GM21367 (cell line): ENCODE results near the gene PAMR1.
"Not testable (repeated sequence)": the region's sequence is repeated elsewhere in the genome, so short reads cannot be mapped to it uniquely, and the experiment has no call there.

Experiments
- ATAC-seq: cut with Tn5 transposase; IDR thresholded peaks from one replicate; pipeline ENCODE4 v1.9.1; 2021; ENCODE audit not compliant: unreplicated experiment

PAMR1 gene

DNA sequence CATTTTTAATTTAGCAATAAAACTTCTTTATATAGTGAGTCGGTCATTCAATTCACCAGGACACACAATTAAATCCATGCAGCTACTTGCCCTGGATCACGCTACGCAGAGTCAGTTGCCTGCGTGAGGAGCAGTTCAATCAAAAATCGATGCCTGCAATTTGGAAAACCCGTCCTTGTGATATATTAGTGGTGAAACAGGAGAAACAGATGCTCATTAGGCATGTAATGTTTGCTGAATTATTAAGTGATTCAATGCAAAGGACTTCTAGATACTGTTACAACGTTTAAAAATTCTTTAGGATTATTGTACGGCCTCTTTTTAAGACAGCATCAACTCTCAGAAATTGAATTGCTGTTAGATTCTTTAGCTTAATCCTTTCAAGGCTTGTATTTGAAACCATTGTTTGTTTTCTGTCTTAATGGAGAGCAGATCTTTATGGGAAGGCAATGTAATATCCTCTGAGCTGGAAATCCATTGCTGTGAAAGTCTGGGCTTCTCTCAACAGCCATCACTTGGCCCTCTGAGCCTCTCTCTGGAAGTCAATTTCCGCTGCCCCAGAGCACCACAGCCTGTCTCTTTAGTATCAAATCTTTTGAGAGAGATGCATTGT is 20.1 kb upstream of the PAMR1 start:
- ATAC-seq: no peak

DNA sequence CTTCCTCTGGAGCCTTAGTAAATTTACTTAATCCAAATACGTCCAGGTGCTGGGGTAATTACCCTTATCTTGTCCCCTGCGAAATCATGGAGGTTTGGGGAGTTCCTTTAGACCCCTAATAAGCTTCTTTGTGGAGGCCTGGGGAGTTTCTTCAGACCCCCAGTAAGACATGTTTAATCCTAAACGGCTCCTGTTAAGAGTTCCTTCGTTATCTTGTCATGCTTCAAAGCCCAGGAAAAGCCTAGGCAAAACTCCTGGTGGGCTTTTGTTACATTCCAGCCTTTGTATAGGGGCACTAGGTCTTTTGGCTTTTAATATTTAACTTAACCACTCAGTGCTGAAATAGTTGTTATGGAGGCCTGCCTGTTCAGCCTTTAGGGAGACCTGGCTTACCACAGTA is 18.1 kb upstream of the PAMR1 start:
- ATAC-seq: no peak

- no peak for ATAC-seq
Measured at GRCh38 chr11:35541621-35542375, 16.4 kb upstream of the PAMR1 start.

DNA sequence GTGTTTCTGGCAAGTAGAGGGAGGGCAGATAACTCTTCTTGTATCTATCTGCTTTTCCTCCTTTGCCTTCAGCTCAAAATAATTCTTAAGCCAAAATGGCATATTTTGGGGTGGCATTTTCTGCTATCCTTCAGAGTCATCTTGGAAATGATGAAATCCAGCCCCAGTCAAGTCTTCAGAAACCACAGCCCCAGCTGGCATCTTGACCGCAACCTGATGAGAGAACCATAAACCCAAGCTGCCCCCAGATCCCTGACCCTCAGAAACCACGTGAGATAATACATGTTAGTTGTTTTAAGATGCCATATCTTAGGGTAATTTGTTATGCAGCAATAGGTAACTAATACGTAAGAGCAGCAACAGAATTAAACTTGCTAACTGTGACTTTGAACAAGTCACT is 15.1 kb upstream of the PAMR1 start:
- ATAC-seq: no peak

DNA sequence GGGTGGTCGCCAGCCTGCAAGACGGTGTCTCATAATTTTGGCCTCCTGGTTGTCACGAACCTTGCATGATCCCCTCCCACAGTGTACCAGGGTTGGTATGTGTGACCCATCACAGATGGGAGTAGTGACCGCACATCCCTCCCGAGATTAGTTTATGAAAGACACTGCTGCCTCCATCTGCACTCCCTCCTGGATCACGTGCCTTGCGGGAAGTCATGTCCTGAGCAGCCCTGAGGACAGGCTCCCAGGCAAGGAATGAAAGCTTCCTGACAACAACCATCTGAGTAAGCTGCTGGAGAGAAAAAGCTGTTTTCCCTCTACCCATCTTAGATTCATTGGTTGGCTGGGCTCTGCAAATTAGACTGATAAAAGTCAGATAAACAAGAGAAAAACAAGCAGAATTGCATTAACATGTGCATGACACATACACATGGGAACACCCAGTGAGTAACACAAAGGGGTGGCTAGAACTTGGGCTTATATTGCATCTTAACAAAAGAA is 14.4 kb upstream of the PAMR1 start:
- no peak for ATAC-seq

DNA sequence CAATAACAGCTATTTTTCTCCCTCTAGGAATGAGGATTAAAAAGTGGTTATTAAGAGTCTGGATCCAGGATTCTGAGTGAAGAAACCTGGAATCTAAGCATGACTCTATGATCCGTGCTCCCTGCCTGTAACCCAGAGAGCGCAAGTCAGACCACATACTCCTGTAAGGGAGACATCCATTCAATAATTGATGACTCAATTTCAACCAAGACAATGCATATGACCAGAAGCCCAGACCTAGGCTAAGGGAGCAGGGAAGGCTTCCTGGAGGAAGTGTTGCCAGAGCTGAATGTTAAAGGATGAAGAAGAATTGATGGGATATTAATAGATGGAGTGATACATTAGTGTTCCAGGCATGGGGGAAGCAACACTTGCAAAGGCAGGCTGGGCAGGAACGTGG is 13.8 kb upstream of the PAMR1 start:
- no peak for ATAC-seq

DNA sequence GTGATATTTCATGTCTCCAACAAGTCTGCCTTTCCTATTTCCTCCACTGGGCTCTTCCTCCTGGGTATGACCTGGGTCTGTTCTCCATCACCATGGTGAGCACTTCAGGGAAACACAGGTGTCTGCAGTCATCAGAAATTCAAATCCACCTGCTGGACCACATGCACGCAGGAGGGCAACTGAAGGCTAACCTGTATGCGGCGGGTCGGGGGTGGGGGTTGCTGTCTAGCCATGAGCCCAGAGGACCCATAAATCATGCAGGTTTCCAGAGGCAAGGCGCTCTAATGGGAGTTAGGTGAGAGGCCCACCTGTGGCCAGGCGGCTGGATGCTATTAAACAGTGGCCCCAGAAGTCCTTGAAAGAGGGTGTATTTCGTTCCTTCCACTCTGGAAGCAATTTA is 11.1 kb upstream of the PAMR1 start:
- no peak for ATAC-seq

DNA sequence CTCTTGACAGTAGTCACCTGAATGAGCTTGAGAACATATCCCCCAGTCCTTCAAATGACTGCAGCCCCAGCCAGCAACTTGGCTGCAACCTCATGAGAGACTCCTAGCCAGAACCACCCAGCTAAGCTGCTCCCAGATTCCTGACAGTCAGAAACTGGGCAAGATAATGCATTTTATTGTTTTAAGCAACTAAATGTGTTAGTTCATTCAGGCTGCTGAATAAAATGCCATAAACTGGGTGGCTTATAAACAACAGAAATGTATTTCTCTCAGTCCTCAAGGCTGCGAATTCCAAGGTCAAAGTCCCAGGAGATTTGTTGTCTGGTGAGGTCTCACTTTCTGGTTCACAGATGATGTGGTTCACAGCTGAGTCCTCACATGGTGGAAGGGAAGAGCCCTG is 5.8 kb upstream of the PAMR1 start:
- ATAC-seq: no peak

- no peak for ATAC-seq
Measured at GRCh38 chr11:35529971-35530495, 4.6 kb upstream of the PAMR1 start.

- ATAC-seq: no peak
Measured at GRCh38 chr11:35526370-35526792, 965 bp upstream of the PAMR1 start.

DNA sequence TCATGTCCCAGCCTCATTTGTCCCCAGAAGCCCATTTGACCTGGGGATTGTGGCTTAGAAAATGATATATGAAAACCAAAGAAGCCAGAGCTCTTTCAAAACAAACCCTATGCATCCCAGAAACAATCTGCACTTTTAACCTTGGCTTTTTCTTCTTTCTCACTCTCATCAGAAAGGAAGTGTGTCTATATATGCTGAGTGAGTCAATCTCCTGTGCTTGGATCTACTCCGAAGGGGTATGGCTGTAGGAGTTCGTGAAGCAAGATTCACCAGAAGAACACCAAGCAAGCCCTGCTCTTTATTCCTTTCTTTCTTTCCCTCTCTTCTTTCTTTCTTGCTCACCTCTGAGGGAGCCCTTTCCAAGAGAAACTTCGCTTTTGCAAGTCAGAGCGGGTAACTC is 636 bp downstream of the PAMR1 start:
- ATAC-seq: no peak

- no peak for ATAC-seq
Measured at GRCh38 chr11:35523861-35524260, 1.6 kb downstream of the PAMR1 start.

- no peak for ATAC-seq
Measured at GRCh38 chr11:35523331-35523768, 2.1 kb downstream of the PAMR1 start.

GRCh38 chr11:35522091-35522490 is 3.3 kb downstream of the PAMR1 start:
- ATAC-seq: not testable (repeated sequence)

DNA sequence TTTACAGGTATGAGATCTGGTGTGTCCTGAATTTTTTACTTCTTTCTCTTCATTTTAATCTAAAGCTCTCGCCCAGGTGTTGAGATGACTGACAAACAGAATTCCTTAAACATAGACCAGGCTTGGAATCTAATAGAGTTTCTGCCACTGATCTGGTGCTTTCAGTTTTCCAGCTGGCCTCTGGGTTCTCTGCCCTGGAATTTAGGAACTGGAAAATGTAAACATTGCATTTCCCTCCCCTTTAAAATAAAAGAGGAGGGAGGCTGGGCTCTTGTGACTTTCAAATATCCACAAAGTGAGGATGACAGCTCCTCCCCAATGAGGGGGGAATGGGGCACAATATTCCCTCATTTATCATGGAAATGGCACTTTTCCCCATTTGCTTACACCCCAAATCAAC is 5.0 kb downstream of the PAMR1 start:
- no peak for ATAC-seq

DNA sequence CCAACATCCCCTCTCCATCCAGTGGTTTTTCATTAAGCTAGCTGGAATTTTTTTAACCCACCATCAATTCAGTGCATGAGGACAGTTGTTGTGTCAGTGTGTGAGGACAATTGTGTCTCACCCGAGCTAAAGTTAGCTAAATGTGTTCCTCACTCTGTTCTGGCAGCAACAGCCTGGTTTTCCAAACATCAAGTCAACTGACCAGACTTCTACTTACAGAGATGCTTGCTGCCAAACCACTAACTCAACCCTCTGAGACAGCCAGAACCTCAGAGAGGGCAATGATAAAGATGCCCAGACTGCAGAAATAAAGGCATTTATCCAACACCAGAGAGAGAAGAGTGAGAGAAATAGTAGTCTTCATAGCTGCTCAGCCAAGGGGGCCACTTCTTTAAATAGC is 6.7 kb downstream of the PAMR1 start:
- ATAC-seq: no peak

DNA sequence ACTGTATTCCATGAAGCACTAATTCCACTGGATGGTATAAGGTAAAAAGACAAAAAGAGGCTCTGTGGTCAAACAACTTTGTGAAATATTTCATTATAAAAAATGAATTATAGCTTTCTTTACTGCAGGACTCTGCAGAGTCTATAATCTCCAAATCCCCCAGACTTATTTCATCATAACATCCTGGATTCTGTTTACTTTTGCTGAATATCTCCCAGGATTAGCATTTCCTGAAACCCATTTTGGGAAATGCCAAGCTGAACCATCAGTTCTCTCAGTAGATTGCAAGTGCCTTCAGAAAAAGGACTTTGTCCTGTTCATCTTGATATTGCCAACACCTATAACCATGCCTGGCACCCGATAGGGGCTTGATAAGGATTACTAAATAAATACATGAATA is 7.9 kb downstream of the PAMR1 start:
- ATAC-seq: no peak

- ATAC-seq: no peak
Measured at GRCh38 chr11:35516403-35516802, 9.0 kb downstream of the PAMR1 start.

- ATAC-seq: no peak
Measured at GRCh38 chr11:35515224-35515623, 10.2 kb downstream of the PAMR1 start.

DNA sequence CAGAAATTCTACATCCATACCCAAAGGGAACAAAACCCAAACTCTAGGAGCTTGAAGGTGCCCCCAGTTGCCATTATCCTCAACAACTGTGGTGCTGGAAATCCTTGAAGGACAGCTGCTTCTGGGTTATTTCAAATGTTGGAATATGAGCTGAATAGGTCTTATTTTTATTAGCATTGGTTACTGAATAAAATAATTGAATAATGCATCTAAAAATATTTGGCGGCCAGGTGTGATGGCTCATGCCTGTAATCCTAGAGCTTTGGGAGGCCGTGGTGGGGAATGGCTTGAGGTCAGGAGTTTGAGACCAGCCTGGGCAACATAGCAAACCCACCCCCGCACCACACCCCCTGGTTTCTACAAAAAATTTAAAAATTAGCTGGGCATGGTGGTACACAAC is 10.9 kb downstream of the PAMR1 start:
- no peak for ATAC-seq

GRCh38 chr11:35511666-35512065 is 13.8 kb downstream of the PAMR1 start:
- ATAC-seq: no peak

GRCh38 chr11:35507688-35508087 is 17.7 kb downstream of the PAMR1 start:
- no peak for ATAC-seq
